HEK293 (cell line): ENCODE results near the gene BTG2.

Source experiments
- CTCF ChIP-seq: fragments of 450-650 bp; formaldehyde crosslinking; IDR thresholded peaks from 2 replicates; pipeline ENCODE4 v1.5.1; 2016; ENCODE audit warnings: missing biosample characterization, missing genetic modification characterization
- FEZF1 ChIP-seq: fragments of 450-650 bp; formaldehyde crosslinking; IDR thresholded peaks from 2 replicates; pipeline ENCODE4 v1.5.1; 2016; ENCODE audit warnings: missing biosample characterization, missing genetic modification characterization
- MEIS1 ChIP-seq: sonication (generic); formaldehyde crosslinking; IDR thresholded peaks from 2 replicates; pipeline ENCODE4 v1.8.1; 2022; ENCODE audit warnings: missing genetic modification reagents, mild to moderate bottlenecking, borderline replicate concordance
- PBX3 ChIP-seq: sonication (generic); formaldehyde crosslinking; IDR thresholded peaks from 2 replicates; pipeline ENCODE4 v1.8.1; 2022; ENCODE audit warnings: mild to moderate bottlenecking, moderate library complexity, missing genetic modification reagents
- RBAK ChIP-seq: fragments of 450-650 bp; formaldehyde crosslinking; IDR thresholded peaks from 2 replicates; pipeline ENCODE4 v1.5.1; 2016; ENCODE audit warnings: missing biosample characterization, missing genetic modification characterization
- YY1 ChIP-seq: fragments of 450-650 bp; formaldehyde crosslinking; IDR thresholded peaks from 2 replicates; pipeline ENCODE4 v1.5.1; 2018; ENCODE audit warnings: missing biosample characterization, missing genetic modification characterization
- ZNF274 ChIP-seq, 2 experiments: fragments of 200-500 bp in 1 of 2; fragments of 450-650 bp in 1 of 2; sonication (Bioruptor generic) in 1 of 2; formaldehyde crosslinking in 1 of 2; IDR thresholded peaks; 2 replicates each; pipeline versions ENCODE4 v1.5.1 to v1.6.1; 2014 to 2016; ENCODE audit warnings: borderline replicate concordance in 1 of 2, inconsistent platforms in 1 of 2, low read length in 1 of 2, missing biosample characterization in 1 of 2, missing genetic modification characterization in 1 of 2
- ZNF585B ChIP-seq: fragments of 450-650 bp; formaldehyde crosslinking; IDR thresholded peaks from 2 replicates; pipeline ENCODE4 v1.5.1; 2016; ENCODE audit warnings: missing biosample characterization, missing genetic modification characterization
- ZNF610 ChIP-seq: fragments of 450-650 bp; formaldehyde crosslinking; IDR thresholded peaks from 2 replicates; pipeline ENCODE4 v1.5.1; 2016; ENCODE audit warnings: missing biosample characterization, missing genetic modification characterization, borderline replicate concordance

GRCh38 chr1:203346769-203347102 lies 41.4 kb downstream of the BTG2 start:
- TF ChIP-seq CTCF (no peak), YY1 (tag by site-specific recombination) (no peak), MEIS1 (no peak), ZNF585B (tag by site-specific recombination) (no peak), ZNF610 (tag by site-specific recombination) (no peak), ZNF274 (IDR thresholded peaks at IDR 0.05; ENCODE audit: low read length) (no peak), ZNF274 (tag by site-specific recombination; IDR thresholded peaks at IDR 0.05; ENCODE audit: borderline replicate concordance) (no peak), PBX3 (CRISPR knock-in tag) (no peak), RBAK (tag by site-specific recombination) (no peak), FEZF1 (tag by site-specific recombination) (no peak)
